ENCODE data around the gene MT3.

Gene MT3

DNA sequence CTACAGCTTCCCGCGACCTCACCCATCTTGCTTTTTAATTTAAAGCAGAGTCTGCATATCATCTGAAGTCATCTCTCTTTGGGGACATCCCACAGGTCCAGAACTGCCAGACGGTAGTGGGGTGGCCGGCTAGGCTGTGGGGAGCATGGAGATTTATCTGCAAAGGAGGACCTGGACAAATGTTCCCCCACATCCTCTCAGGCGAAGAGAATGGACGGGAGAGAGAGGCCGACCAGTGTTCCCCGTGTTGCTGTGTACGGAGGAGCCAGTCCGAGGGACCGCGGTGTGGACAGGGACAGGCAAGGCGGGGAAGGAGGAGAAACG lies 42.5 kb downstream of the MT3 start:
- no peak for DNase-seq

DNA sequence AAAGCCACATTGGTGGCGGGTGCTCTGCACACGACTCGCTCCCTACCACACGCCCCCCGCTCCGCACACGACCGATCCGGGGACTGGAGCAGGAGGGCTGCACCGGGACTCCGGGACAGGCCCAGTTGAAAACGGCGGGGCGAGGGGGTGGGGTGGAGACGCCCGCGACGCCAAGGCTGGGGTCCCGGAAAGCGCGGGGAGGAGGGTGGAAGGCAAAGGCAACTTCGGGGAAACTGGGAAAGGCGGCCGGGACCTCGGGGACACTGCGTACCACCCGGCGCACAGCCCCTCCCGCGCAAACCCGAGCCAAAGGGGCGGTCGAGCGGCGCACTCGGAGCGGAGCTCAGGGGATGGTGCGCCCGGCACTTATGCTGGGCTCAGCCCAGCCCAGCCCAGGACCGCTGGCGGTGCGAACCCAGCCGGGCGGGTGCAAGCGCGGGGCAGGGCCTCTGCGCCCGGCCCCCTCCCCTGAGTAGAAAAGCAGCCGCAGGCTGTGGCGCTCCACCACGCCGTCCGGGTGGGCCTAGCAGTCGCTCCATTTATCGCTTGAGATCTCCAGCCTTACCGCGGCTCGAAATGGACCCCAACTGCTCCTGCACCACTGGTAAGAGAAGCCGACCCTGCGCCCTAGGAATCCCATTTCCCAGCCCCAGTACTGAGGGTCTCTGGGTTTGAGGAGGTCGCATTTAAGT lies 43.0 kb downstream of the MT3 start, which contains the start of gene MT1M:
MT1M (plus strand) TSS at position 504 of the 692 bp plus-strand sequence; CDS start at position 577, 73 bp downstream.
- no peak for DNase-seq

DNA sequence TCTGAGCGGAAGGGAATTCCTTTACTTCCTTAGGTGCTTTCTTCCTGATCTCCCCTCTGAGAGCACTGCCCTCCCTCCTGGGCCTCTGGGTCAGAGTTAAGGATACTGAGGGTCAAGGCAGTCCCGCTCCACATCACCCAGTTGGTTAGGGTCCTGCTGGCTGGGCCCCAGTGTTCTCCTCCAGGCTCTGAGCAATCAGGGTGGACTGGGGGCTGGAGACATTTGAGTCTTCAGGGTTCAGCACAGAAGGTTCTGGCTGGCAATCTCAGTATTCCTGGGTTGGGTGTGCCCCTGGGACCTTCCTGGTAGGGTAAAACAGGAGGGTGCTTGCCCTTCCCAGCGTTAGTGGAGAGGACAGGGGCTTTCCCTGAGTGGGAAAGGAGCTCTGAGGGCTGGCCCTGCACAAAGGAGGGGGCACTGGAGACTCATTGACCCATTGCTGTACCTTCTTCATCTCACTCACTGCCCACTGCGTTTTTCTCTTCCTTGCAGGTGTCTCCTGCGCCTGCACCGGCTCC lies 43.6 kb downstream of the MT3 start:
- DNase-seq, result no peak

DNA sequence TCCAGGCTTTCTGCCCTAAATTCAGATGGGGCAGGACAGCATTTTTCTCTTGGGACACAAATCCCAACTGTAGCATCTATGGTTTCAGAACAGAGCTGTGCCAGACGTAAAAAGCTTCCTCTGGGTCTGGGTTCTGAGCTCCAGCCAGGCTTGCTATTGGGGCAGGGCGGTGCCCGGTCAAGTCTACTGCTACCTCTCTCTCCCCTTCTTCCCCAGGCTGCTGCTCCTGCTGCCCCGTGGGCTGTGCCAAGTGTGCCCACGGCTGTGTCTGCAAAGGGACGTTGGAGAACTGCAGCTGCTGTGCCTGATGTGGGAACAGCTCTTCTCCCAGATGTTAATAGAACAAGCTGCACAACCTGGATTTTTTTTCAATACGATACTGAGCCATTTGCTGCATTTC lies 44.2 kb downstream of the MT3 start:
- no peak for DNase-seq

DNA sequence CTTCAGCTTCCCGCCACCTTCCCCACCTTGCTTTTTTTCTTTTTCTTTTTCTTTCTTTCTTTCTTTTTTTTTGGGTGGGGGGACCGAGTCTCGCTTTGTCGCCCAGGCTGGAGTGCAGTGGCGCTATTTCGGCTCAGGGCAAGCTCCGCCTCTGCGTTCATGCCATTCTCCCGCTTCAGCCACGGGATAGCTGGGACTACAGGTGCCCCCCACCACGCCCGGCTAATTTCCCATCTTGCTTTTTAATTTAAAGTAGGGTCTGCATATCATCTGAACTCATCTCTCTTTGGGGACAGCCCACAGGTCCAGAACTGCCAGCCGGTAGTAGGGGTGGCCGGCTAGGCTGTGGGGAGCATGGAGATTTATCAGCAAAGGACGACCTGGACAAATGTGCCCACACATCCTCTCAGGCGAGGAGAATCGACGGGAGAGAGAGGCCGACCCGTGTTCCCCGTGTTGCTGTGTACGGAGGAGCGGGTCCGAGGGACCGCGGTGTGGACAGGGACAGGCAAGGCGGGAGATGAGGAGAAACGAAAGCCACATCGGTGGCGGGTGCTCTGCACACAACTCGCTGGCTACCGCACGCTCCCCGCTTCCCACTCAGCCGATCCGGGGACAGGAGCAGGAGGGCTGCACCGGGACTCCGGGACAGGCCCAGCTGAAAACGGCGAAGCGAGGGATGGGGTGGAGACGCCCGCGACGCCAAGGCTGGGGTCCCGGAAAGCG lies 45.5 kb downstream of the MT3 start:
- no peak for DNase-seq

DNA sequence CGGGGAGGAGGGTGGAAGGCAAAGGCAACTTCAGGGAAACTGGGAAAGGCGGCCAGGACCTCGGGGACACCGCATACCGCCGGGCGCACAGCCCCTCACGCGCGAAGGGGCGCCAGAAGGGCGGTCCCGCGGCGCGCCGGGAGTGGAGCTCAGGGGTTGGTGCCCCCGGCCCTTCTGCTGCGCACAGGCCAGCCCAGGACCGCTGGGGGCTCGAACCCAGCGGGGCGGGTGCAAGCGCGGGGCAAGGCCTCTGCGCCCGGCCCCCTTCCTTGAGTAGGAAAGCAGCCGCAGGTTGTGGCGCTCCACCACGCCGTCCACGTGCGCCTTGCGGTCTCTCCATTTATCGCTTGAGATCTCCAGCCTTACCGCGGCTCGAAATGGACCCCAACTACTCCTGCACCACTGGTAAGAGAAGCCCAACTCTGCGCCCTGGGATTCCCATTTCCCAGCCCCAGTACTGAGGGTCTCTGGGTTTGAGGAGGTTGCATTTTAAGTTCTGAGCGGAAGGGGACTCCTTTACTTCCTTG lies 46.2 kb downstream of the MT3 start:
- DNase-seq, result no peak

DNA sequence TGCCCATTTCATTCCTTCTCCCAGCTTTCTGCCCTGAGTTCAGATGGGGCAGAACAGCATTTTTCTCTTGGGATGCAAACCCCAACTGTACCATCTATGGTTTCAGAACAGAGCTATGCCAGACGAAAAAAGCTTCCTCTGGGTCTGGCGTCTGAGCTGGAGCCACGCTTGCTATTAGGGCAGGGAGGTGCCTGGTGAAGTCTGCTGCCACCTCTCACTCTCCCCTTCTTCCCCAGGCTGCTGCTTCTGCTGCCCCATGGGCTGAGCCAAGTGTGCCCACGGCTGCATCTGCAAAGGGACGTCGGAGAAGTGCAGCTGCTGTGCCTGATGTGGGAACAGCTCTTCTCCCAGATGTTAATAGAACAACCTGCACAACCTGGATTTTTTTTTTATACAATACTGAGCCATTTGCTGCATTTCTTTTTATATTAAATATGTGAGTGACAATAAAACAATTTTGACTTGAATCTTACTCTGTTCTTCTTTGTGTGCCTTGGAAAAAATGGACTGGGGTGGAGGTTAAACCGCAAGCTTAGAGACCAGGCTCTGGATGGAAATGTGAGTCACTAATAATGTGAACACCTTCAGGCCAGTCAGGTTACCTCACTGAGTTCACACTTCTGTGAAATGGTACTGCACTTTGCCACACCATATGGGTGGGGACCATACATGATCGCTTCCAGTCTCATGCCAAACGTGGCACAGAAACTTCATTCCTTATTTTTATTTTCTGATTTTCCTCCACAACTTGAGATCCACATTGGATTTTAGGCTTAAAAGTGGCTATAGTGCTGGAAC lies 47.5 kb downstream of the MT3 start:
- DNase-seq, result no peak

DNA sequence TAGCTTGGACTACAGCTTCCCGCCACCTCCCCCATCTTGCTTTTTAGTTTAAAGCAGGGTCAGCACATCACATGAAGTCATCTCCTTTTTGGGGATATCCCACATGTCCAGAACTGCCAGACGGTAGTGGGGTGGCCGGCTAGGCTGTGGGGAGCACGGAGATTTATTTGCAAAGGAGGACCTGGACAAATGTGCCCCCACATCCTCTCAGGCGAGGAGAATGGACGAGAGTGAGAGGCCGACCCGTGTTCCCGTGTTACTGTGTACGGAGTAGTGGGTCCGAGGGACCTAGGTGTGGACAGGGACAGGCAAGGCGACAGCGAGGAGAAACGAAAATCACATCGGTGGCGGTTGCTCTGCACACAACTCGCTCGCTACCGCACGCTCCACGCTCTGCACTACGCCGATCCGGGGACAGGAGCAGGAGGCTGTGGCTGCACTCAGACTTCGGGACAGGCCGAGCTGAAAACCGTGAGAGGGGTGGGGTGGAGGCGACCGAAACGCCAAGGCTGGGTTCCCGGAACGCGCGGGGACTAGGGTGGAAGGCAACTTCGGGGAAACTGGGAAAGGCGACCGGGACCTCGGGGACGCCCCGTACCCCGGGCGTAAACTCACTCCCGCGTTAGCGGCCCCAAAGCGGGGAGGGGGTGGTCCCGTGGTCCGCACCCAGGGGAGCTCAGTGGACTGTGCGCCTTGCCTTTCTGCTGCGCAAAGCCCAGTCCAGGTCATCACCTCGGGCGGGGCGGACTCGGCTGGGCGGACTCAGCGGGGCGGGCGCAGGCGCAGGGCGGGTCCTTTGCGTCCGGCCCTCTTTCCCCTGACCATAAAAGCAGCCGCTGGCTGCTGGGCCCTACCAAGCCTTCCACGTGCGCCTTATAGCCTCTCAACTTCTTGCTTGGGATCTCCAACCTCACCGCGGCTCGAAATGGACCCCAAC lies 48.8 kb downstream of the MT3 start, which contains the start of gene MT1A:
MT1A (plus strand) TSS at position 853 of the 937 bp plus-strand sequence; CDS start at position 926, 73 bp downstream.
- DNase-seq, result no peak

DNA sequence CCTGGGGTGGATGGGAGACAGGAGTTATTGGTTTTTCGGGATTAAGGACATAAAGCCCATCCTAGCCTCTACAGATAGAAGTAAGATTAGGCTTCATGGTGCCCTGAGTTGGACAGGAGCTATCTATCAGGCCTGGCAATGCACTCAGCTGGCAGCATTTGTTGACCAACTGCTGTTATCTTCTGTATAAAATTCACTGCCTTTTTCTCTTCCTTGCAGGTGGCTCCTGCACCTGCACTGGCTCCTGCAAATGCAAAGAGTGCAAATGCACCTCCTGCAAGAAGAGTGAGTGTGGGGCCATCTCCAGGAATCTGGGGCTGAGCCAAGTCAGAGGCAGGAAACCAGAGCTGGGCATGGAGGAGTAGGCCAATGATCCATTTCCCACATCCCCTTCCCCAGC lies 49.7 kb downstream of the MT3 start:
- no peak for DNase-seq

DNA sequence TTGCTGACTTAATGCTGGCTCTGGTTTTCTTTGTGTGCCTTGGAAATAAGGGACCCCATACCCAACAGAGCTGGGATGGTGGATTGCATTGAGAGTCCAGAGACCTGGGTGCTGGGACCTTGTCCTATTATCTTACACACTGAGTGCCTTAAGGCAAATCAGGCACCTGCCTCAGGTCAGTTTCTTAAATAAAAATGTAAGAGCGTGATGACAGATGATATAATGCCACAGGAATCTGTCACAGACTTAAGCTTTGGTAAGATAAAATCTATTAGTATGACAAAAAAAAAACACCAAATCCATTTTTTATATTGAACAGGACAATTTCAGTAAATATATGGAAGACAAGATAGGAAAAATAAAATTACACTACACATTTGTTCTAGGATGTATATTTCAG lies 50.7 kb downstream of the MT3 start:
- no peak for DNase-seq

All from activated CD4-positive, alpha-beta T cell treated with anti-CD3 and anti-CD28 coated beads, Interleukin-2, amount 50 U/mL, for 1 hour (primary cell).